Upper lobe of left lung (tissue), 6 donors: ENCODE data around the gene CCL3. TPM values are rescaled to one million over a fixed set of nuclear protein-coding genes. Genes with fewer than 3 reads are reported as not detected.
A peak's percentile ranks its signal among the peaks of the same experiment; 100 is the strongest.

ENCODE experiments used
- ATAC-seq, 2 donors: fragments of 200-7000 bp; cut with Tn5 transposase; one replicate each; pipeline ENCODE4 v1.9.1; 2022; ENCODE audit warnings: mild to moderate bottlenecking in 2 of 2, moderate library complexity in 2 of 2; ENCODE audit not compliant: low FRiP score in 2 of 2
- DNase-seq, 2 donors: peaks; one replicate each; pipeline ENCODE4 v3.0.0-alpha.2; 2019 to 2020
- H3K27ac ChIP-seq, 4 donors: fragments of 200-600 bp; sonication (generic); one replicate each; pipeline ENCODE4 v1.5.1; 2016 to 2019
- H3K27me3 ChIP-seq, 4 donors: fragments of 200-600 bp; sonication (generic); one replicate each; pipeline ENCODE4 v1.5.1; 2017 to 2019
- H3K36me3 ChIP-seq, 4 donors: fragments of 200-600 bp; sonication (generic); one replicate each; pipeline ENCODE4 v1.5.1; 2016 to 2019
- H3K4me1 ChIP-seq, 4 donors: fragments of 200-600 bp; sonication (generic); one replicate each; pipeline ENCODE4 v1.5.1; 2018 to 2019
- H3K4me3 ChIP-seq, 4 donors: fragments of 200-600 bp; sonication (generic); one replicate each; pipeline ENCODE4 v1.5.1; 2017 to 2019; ENCODE audit warnings: mild to moderate bottlenecking in 2 of 4, moderate library complexity in 1 of 4
- H3K9me3 ChIP-seq, 4 donors: fragments of 200-600 bp; sonication (generic); one replicate each; pipeline ENCODE4 v1.5.1; 2018 to 2019
- EP300 ChIP-seq, 4 donors: sonication (generic); formaldehyde crosslinking; IDR thresholded peaks; one replicate each; pipeline ENCODE4 v1.5.1; 2017; ENCODE audit warnings: antibody characterized with exemption in 4 of 4, control low read depth in 2 of 4
- POLR2A ChIP-seq, 4 donors: fragments of 450-650 bp; IDR thresholded peaks; one replicate each; pipeline ENCODE4 v1.5.1; 2016 to 2017; ENCODE audit warnings: antibody characterized with exemption in 4 of 4, mild to moderate bottlenecking in 2 of 4
- POLR2AphosphoS5 ChIP-seq, 2 donors: sonication (generic); formaldehyde crosslinking; IDR thresholded peaks; one replicate each; pipeline ENCODE4 v1.5.1; 2017; ENCODE audit warnings: antibody characterized with exemption in 2 of 2
- WGBS, 2 donors: methylation state at CpG; one replicate each; pipeline ENCODE4 v1.1.5; 2017 to 2018; 5-methylcytosine and 5-hydroxymethylcytosine counted together
- total RNA-seq, 6 donors: library from RNA; depleted of rRNA in 4 of 6; stranded (reverse); fragments of >200 nt in 4 of 6; gene quantifications; one replicate each; pipeline versions ENCODE4 v1.1.0 to v1.2.1, GENCODE V29; 2016 to 2021
- TF ChIP-seq, protein P1 (sequence below), 6 experiments: fragments of 450-650 bp in 4 of 6; fragments of 200-600 bp in 2 of 6; sonication (generic) in 2 of 6; IDR thresholded peaks; one replicate each; pipeline ENCODE4 v1.5.1; 2016 to 2019; ENCODE audit warnings: antibody characterized with exemption in 6 of 6
- donor health status: DM: no; HTN: no; CAD: no; lungs with moderate emphysema.
- donor health status: DM: no; HTN: yes; CAD: no; lungs with severe emphysema.

Gene CCL3
- total RNA-seq, 6 donors from 2014 or later = 0.55 to 24.9 (median 2.9) TPM

DNA sequence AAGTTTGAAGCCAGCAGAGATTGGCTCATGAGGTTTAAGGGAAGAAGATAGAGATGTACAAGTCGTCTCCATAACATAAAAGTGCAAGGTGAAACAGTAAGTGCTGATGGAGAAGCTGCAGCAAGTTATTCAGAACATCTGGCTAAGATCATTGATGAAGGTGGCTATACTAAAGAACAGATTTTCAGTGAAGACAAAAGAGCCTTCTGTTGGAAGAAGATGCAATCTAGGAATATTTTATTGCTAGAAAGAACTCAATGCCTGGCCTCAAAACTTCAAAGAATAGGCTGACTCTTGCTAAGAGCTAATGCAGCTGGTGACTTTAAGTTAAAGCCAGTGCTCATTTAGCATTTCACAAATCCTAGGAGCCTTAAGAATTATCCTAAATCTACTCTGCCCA lies 39.7 kb upstream of the CCL3 start:
- H3K27ac ChIP-seq = no peak overlapping the region
- no peak overlapping the region for H3K4me3 ChIP-seq
- no peaks in the 10 kb centered on the region for H3K36me3 ChIP-seq
- H3K27me3 ChIP-seq = no peaks in the 10 kb centered on the region
- ATAC-seq = no peak
- 70 to 85% methylated on average over 1 of the region's 1 CpG for WGBS, 2 donors
- no peak for DNase-seq
- peaks cover 0 to 18% (median 16%) of the 10 kb centered on the region in 4 donors for H3K9me3 ChIP-seq
- no peaks in the 10 kb centered on the region for H3K4me1 ChIP-seq
- TF ChIP-seq, protein P1, sequence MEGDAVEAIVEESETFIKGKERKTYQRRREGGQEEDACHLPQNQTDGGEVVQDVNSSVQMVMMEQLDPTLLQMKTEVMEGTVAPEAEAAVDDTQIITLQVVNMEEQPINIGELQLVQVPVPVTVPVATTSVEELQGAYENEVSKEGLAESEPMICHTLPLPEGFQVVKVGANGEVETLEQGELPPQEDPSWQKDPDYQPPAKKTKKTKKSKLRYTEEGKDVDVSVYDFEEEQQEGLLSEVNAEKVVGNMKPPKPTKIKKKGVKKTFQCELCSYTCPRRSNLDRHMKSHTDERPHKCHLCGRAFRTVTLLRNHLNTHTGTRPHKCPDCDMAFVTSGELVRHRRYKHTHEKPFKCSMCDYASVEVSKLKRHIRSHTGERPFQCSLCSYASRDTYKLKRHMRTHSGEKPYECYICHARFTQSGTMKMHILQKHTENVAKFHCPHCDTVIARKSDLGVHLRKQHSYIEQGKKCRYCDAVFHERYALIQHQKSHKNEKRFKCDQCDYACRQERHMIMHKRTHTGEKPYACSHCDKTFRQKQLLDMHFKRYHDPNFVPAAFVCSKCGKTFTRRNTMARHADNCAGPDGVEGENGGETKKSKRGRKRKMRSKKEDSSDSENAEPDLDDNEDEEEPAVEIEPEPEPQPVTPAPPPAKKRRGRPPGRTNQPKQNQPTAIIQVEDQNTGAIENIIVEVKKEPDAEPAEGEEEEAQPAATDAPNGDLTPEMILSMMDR (IDR thresholded peaks at IDR 0.05) = no peak
- TF ChIP-seq POLR2A (IDR thresholded peaks at IDR 0.05) = no peak
- no peak for TF ChIP-seq EP300 (IDR thresholded peaks at IDR 0.05)
- no peak for TF ChIP-seq POLR2AphosphoS5 (IDR thresholded peaks at IDR 0.05)

DNA sequence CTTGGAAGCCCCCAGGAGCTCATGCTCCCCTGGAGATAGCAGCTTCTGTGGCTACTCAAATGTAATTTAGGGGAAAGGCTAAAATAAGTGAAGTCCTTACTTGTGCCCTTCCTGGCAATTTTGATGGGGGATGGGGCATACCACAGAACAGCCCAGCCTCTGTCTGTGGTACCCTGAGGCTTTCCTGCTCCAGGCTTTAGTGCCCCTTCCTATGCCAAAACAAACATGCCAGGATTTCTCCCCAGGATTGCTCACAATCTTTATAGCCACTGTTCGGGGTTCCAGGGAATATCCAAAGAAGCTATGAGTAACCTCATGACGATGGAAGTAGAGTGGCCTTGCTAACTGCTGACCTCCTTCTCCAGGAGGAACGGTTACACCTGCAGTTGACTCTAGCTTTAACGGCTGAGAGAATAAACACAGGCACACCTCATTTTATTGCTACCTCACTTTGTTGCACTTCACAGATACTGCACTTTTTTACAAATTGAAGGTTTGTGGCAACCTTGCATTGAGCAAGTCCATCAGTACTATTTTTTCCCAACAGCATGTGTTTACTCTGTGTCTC lies 38.6 kb upstream of the CCL3 start:
- Histone ChIP-seq H3K27ac (no peak overlapping the region), H3K9me3 (peaks cover 0 to 18% (median 16%) of the 10 kb centered on the region in 4 donors), H3K4me1 (no peaks in the 10 kb centered on the region), H3K36me3 (no peaks in the 10 kb centered on the region), H3K27me3 (no peaks in the 10 kb centered on the region), H3K4me3 (no peak overlapping the region)
- no peak for DNase-seq
- ATAC-seq = no peak
- whole genome bisulfite sequencing, 2 donors = 56 to 85% methylated on average over 4 of the region's 4 CpGs
- TF ChIP-seq, protein P1 (IDR thresholded peaks at IDR 0.05) = no peak
- TF ChIP-seq POLR2A (IDR thresholded peaks at IDR 0.05) (no peak), EP300 (IDR thresholded peaks at IDR 0.05) (no peak), POLR2AphosphoS5 (IDR thresholded peaks at IDR 0.05) (no peak)

DNA sequence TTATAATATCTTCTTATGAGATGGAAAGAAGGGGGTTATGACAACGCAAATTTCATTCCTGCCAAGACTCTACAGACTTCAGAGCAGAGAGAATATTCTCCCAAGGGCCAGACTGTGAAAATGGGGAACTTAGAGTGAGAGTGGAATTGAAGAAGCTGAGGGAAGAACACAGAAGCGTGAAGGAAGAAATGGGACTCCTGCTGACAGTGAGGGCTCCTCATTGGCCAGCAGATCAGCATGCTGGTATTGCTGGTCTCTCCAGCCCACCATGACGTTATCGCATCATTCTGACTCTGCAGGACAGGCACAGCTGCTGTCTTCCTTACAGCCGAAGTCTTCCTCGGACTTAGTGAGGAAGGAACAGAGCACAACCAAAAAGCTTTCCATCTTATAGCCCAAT lies 38.0 kb upstream of the CCL3 start:
- TF ChIP-seq, protein P1 (IDR thresholded peaks at IDR 0.05) = no peak
- no peak for TF ChIP-seq POLR2A (IDR thresholded peaks at IDR 0.05)
- no peak for TF ChIP-seq POLR2AphosphoS5 (IDR thresholded peaks at IDR 0.05)
- no peak for TF ChIP-seq EP300 (IDR thresholded peaks at IDR 0.05)
- H3K27ac ChIP-seq = no peak overlapping the region
- ATAC-seq = peak in 1 of 2 donors; percentile 27
- 79 to 85% methylated on average over 6 of the region's 6 CpGs for WGBS, 2 donors
- no peak for DNase-seq
- H3K9me3 ChIP-seq = peaks cover 0 to 18% (median 16%) of the 10 kb centered on the region in 4 donors
- H3K4me1 ChIP-seq = no peaks in the 10 kb centered on the region
- no peaks in the 10 kb centered on the region for H3K27me3 ChIP-seq
- H3K4me3 ChIP-seq = no peak overlapping the region
- H3K36me3 ChIP-seq = no peaks in the 10 kb centered on the region

DNA sequence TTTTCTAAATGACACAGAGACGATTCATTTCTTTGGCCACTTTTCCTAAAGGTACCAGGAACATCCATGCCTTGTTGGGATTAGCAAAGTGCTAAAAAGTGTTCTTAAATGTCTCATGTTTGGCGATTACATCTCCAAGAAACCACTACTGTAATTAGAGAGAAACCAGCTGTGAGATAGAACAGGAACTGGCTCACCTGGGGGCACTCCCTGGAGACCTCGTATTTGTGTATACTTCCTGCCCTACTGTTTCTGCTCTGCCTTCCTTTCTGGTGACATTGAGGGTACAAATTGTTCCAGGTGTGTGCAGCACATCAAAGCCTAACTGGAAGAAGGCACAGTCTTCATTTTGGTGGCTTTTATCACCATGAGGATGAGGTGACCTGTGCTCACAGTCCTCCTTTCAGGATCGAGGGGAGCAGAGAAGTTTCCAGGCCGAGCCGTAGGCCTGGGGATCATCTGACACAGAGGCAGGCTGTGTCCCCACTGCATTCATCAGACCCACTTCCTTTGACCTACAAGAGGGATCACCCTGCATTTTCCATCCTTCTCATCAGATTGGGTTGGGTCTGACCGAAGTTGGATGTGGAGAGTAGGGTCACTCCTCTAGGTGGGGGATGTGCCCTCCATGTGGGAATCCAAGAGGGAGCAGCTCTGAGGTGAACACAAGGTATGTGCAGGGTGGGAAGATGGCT lies 37.4 kb upstream of the CCL3 start:
- ATAC-seq = no peak
- Histone ChIP-seq H3K9me3 (peaks cover 0 to 18% (median 16%) of the 10 kb centered on the region in 4 donors), H3K4me3 (no peak overlapping the region), H3K36me3 (no peaks in the 10 kb centered on the region), H3K27ac (no peak overlapping the region), H3K4me1 (no peaks in the 10 kb centered on the region), H3K27me3 (no peaks in the 10 kb centered on the region)
- peak in 1 of 2 donors; percentile 8 for TF ChIP-seq POLR2AphosphoS5 (IDR thresholded peaks at IDR 0.05)
- no peak for TF ChIP-seq POLR2A (IDR thresholded peaks at IDR 0.05)
- WGBS, 2 donors = 84 to 88% methylated on average over 7 of the region's 7 CpGs
- no peak for DNase-seq

DNA sequence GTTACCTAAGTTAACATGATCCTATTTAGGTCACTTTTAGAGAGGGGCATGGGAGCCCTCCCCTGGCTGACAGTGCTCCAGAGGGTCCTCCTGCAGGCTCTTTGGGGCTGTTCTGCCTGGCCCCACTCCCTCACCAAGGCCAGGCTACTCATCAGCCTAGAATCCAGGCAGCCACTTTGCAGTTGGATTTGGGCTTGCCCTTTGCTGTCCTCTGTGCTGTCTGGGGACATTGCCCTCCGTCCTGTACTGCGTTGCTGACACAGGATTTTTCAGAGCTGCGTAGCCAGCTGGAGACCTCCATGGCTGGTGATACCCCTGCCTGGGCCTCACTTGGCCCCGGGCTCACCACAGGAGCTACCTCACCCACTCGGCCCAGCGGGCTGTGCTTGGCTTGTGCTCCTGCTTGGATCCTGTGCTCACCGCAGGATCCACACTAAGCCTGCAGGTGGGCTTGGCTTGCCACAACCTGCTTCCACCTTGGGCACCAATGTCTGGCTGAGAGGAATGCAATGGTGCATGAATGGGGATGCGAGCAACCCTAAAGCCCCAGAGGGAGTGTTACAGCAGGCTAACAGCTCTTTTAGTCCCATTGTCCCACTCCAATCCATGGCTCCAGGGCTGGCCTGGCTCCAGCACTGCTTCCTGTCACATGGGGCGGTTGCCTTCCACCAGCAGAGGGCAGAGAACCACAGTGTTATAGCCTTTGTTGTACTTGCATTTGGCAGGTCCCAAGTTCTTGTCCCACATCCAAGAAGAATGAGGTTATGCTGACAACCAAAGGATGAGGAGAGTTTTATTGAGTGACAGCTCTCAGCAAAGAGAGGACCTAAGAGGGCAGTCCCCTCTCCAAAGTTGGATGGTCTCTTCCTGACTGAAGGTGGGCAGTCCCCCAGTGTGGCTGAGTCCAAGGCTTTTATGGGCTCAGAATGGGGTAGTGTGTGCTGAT lies 35.2 kb upstream of the CCL3 start:
- H3K27me3 ChIP-seq = no peaks in the 10 kb centered on the region
- TF ChIP-seq, protein P1 (IDR thresholded peaks at IDR 0.05) = no peak
- TF ChIP-seq POLR2A (IDR thresholded peaks at IDR 0.05) (no peak), POLR2AphosphoS5 (IDR thresholded peaks at IDR 0.05) (no peak), EP300 (IDR thresholded peaks at IDR 0.05) (no peak)
- no peak overlapping the region for H3K27ac ChIP-seq
- no peak overlapping the region for H3K4me3 ChIP-seq
- DNase-seq (no peak), ATAC-seq (peak in 1 of 2 donors; percentile 6)
- H3K9me3 ChIP-seq = peaks cover 0 to 18% (median 16%) of the 10 kb centered on the region in 4 donors
- no peaks in the 10 kb centered on the region for H3K36me3 ChIP-seq
- WGBS, 2 donors = 78 to 94% methylated on average over 7 of the region's 9 CpGs
- H3K4me1 ChIP-seq = no peaks in the 10 kb centered on the region
